Mononuclear cell (primary cell): Measurements from ENCODE around the gene FNDC3B. TPM values are rescaled to one million over a fixed set of nuclear protein-coding genes. Genes with fewer than 3 reads are reported as not detected.
"Not testable (repeated sequence)": the region's sequence is repeated elsewhere in the genome, so short reads cannot be mapped to it uniquely, and the experiment has no call there.

ENCODE experiments used
- H3K27me3 ChIP-seq: 2 replicates; pipeline ENCODE4 v1.6.0; 2011; ENCODE audit warnings: low read length, control low read depth; ENCODE audit not compliant: insufficient read depth
- H3K4me1 ChIP-seq: 2 replicates; pipeline ENCODE4 v1.5.1; 2011; ENCODE audit warnings: mild to moderate bottlenecking, low read length, control low read depth; ENCODE audit not compliant: insufficient read depth
- H3K4me3 ChIP-seq: 2 replicates; pipeline ENCODE4 v1.5.1; 2011; ENCODE audit warnings: mild to moderate bottlenecking, low read length, moderate library complexity
- H3K9me3 ChIP-seq: 2 replicates; pipeline ENCODE4 v1.5.1; 2011; ENCODE audit warnings: low read depth, mild to moderate bottlenecking, control low read depth, low read length
- total RNA-seq: library from RNA; depleted of rRNA; stranded (reverse); fragments of >200 nt; gene quantifications from one replicate; pipeline ENCODE4 v1.2.3, GENCODE V29; 2012

Gene FNDC3B
- total RNA-seq, 1 donor = 46.1 TPM

DNA sequence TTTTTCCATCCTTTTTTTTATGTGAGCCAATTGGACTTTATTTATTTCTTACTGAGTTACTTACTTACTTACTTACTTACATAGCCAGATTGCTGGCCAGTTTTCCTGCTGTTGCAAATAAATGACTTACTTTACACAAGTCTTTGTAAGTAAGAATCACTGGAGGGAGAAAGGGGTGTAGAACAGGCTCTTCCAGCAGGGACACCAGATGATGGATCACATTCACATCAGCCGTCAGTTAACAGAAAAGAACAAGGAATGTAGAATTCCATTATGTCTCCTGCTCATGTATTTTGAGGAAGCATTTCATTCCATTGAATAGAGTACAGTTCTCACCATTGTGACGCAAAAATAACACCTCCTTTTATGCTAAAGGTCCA, 188.6 kb downstream of the FNDC3B start:
- Histone ChIP-seq H3K4me1 (no peaks in the 10 kb centered on the region), H3K27me3 (no peaks in the 10 kb centered on the region), H3K4me3 (no peak overlapping the region), H3K9me3 (no peaks in the 10 kb centered on the region)

DNA sequence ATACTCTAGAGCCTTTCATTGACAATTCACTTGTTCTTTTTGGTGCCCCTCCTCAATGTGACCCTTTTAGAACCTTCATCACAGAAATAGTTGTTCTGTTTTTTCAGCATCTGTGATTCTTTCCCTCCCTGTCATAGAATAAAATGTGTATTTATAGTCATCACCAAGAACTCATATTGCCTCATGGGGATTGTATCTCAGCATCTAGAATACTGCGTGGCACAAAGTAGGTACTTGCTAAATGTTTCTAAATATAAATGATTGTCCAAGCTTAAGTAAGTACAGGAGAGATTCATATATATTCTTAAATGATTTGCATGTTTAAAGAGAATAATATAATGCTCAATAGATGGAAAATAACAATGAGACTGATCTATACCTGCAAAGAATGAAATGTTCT, 190.1 kb downstream of the FNDC3B start:
- Histone ChIP-seq H3K9me3 (no peaks in the 10 kb centered on the region), H3K27me3 (no peaks in the 10 kb centered on the region), H3K4me3 (no peak overlapping the region), H3K4me1 (no peaks in the 10 kb centered on the region)

DNA sequence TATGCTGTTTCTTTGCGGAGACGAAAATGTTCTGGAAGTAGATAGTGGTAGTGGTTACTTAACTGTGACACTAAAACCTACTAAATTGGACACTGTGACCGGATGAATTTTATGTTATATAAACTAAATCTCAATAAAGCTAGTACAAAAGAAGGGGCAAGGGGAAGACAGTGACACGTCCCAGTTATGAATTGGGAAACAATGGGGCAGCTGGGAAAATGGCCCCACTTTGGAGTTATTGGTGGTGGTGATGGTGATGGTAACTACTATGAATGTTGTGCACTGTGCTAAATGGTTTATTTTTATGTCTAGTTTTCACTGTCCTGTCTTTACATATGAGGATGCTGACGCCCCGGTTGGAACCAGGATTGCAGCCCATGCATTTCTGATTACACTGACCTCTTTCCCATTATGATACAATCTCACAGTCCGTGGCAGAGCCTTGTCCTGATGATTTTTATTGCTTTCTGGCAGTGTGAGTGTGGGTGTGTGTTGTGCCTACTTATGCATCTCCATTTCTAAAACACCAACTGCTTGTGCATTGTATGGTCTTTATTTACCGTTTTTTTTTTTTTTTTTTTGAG, 192.0 kb downstream of the FNDC3B start:
- Histone ChIP-seq H3K27me3 (no peaks in the 10 kb centered on the region), H3K4me3 (no peak overlapping the region), H3K4me1 (no peaks in the 10 kb centered on the region), H3K9me3 (no peaks in the 10 kb centered on the region)

DNA sequence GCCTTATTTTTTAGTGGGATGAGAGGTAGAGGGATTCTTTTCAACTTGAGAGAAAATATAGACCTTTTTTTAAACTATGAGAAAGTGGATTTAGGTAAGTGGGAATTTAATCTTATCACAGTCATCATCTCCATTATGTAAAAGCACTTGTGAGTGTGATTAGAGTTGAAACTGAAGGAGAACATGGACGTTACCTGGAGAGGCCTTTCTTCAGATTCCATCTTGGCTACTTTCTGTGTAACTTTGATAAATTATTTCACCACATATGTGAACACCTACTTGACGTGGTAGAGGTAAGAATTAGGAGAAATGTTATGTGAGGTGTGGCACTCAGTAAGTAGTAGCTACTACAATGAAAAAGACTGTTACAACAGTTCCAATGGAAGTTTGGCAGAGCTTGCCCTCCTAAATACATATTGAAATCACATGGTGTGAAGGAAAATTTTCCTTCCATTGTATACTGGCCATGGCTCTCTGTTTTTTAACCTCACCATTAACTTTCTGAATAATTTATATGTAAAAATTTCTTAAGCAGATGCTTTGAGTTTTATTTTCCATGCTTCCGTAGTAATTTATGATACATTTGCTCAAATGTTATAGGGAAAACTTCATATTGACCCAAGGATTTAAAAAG, 193.3 kb downstream of the FNDC3B start:
- H3K27me3 ChIP-seq = no peaks in the 10 kb centered on the region
- no peak overlapping the region for H3K4me3 ChIP-seq
- H3K9me3 ChIP-seq = no peaks in the 10 kb centered on the region
- H3K4me1 ChIP-seq = no peaks in the 10 kb centered on the region

- Histone ChIP-seq H3K4me3 (no peak overlapping the region), H3K4me1 (no peaks in the 10 kb centered on the region), H3K27me3 (no peaks in the 10 kb centered on the region), H3K9me3 (no peaks in the 10 kb centered on the region)
Measured at GRCh38 chr3:172233474-172234277, 194.3 kb downstream of the FNDC3B start.

DNA sequence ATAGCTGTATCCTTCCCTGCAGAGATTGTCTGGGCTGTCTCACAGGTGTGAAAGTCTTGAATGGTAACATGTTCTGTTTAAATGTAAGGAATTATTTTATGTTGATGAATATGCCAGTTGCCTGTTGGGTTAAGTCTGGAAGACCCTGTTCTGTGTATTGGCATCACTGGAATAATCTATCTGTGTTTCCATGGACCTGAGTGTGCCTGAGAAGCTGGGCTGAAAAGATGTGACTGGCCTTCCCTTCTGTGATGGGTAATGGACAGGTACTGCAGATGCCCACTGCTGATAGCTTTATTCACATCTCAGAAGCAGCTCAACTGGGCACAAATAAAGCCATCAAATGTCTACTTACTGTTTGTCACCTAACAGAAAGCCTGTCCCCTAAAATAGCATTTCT, 196.3 kb downstream of the FNDC3B start:
- Histone ChIP-seq H3K27me3 (no peaks in the 10 kb centered on the region), H3K4me1 (peaks cover 6% of the 10 kb centered on the region), H3K9me3 (no peaks in the 10 kb centered on the region), H3K4me3 (no peak overlapping the region)

DNA sequence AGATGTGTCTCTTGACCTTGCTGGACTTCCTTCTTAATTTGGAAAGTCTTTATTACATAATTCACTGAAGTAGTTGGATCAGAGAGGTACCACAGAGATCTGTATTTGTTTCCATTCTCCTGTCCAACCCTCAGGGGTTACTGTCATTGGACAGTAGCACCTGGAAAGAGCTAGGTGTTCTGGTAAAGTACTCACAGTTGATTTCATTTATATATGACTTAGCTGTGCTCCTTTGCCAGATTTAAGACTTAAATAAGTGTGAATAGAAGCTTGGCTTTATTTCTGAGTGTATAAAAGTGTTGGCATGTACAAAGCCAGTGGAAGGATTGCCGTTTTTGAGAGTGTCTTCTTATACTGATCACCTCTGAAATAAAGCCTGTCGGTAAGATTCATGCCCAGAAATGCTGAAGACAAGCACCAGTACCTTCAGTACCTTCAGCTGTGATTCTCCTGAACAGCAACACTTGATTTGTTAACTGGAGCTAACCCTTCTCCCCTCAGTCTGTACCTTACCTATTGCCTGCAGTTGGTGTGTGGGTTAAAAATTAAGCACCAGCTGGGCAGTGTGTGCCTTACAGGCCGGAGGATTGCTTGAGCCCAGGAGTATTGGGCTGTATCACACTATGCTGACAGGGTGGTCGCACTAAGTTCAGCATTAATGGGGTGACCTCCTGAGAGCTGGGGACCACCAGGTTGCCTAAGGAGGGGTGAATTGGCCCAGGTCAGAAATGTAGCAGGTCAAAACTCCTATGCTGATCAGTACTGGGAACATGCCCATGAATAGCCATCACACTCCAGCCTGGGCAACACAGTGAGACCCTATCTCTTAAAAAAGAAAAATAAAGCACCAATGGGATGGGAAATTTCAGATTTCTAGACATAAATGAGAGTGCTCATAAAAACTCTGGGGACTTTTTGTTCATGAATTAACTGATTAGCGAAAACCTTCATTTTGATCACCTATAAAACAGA, 197.7 kb downstream of the FNDC3B start:
- Histone ChIP-seq H3K27me3 (no peaks in the 10 kb centered on the region), H3K4me1 (peaks cover 6% of the 10 kb centered on the region), H3K4me3 (no peak overlapping the region), H3K9me3 (no peaks in the 10 kb centered on the region)

DNA sequence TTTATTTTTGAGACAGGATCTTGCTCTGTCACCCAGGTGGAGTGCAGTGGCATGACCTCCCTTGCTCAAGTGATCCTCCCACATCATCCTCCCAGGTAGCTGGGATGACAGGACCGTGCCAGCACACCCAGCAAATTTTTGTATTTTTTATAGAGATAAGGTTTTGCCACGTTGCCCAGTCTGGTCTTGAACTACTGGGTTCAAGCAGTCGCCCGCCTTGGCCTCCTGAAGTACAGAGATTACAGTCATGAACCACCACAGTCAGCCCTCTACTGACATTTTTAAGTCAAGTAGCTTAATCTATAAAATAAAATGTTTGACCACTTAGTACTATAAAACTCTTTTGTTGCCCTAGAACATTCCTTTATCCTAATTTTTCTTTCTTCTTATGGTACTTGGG, 198.8 kb downstream of the FNDC3B start:
- Histone ChIP-seq H3K27me3 (no peaks in the 10 kb centered on the region), H3K9me3 (no peaks in the 10 kb centered on the region), H3K4me1 (peaks cover 6% of the 10 kb centered on the region), H3K4me3 (no peak overlapping the region)

DNA sequence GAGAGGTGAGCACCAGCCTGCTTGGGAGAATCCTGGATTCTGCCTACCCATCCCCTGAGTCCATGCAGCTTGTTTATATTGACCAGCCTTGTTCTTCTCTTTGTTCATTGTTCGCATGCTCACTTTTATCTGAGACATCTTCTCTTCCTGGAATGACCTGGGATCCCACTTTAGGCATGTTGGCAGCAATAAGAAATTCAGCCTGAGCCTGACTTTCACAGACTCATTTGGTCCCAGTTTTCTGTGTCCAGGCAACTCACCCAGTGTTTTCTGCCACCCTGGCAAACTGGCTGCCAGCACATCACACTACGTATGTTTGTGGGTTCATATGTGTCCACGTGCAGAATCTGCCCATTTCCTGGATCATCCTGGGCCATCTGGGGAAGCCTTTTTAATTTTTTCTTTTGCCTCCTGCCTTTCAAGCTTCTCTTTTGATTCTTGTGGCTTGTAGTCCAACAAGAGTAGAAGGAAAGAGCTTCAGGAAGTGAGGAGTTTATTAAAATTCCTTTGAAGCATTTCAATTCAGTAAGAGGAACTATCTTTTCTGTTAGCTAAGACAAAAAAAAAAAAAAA, 199.9 kb downstream of the FNDC3B start:
- no peaks in the 10 kb centered on the region for H3K9me3 ChIP-seq
- H3K27me3 ChIP-seq = no peaks in the 10 kb centered on the region
- no peak overlapping the region for H3K4me3 ChIP-seq
- H3K4me1 ChIP-seq = peaks cover 6% of the 10 kb centered on the region

DNA sequence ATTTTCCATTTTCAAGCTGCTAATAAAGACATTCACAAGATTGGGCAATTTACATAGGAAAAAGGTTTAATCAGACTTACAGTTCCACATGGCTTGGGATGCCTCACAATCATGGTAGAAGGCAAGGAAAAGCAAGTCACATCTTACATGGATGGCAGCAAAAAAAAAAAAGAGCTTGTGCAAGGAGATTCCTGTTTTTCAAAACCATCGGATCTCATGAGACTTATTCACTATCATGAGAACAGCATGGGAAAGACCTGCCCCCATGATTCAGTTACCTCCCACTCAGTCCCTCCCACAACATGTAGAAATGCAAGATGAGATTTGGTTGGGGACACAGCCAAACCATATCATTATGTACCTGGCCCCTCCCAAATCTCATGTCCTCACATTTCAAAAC, 202.0 kb downstream of the FNDC3B start:
- Histone ChIP-seq H3K4me3 (no peak overlapping the region), H3K27me3 (no peaks in the 10 kb centered on the region), H3K4me1 (peaks cover 6% of the 10 kb centered on the region), H3K9me3 (no peaks in the 10 kb centered on the region)

- not testable (repeated sequence) for H3K4me3 ChIP-seq, H3K27me3 ChIP-seq, H3K4me1 ChIP-seq, H3K9me3 ChIP-seq
Measured at GRCh38 chr3:172242471-172242870, 203.1 kb downstream of the FNDC3B start.

DNA sequence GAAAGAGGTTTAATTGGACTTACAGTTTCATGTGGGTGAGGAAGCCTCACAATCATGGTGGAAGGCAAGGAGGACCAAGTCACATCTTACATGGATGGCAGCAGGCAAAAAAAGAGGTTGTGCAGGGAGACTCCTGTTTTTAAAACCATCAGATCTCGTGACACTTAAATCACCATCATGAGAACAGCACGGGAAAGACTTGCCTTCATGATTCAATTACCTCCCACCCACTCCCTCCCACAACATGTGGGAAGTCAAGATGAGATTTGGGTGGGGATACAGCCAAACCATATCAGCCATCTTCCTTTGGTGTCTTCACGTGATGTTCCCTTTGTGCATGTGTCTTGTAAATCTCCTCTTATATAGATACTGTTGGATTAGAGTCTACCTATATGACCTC, 204.0 kb downstream of the FNDC3B start:
- not testable (repeated sequence) for H3K9me3 ChIP-seq, H3K4me3 ChIP-seq, H3K4me1 ChIP-seq, H3K27me3 ChIP-seq

GRCh38 chr3:172244011-172244410, 204.6 kb downstream of the FNDC3B start:
- Histone ChIP-seq H3K4me3 (no peak overlapping the region), H3K4me1 (peaks cover 5% of the 10 kb centered on the region), H3K27me3 (no peaks in the 10 kb centered on the region), H3K9me3 (no peaks in the 10 kb centered on the region)

- no peaks in the 10 kb centered on the region for H3K27me3 ChIP-seq
- no peak overlapping the region for H3K4me3 ChIP-seq
- no peaks in the 10 kb centered on the region for H3K9me3 ChIP-seq
- H3K4me1 ChIP-seq = no peaks in the 10 kb centered on the region
Measured at GRCh38 chr3:172245241-172245640, 205.9 kb downstream of the FNDC3B start.
